ENCODE data around the gene SCN7A.

The SCN7A gene

GRCh38 chr2:166494140-166494624, at the start of gene SCN7A:
SCN7A (minus strand) TSS chr2:166494249; CDS start chr2:166477696, 16,553 bp downstream.
- peak; percentile 80 for DNase-seq

GRCh38 chr2:166539340-166540162, 45.5 kb upstream of the SCN7A start:
- Mint-ChIP-seq H3K4me3 (no peak overlapping the region), H3K27me3 (ENCODE audit: low read depth, poor library complexity) (peaks cover 11% of the 10 kb centered on the region), H3K4me1 (peaks cover 12% of the 10 kb centered on the region), H3K9me3 (no peaks in the 10 kb centered on the region), H3K36me3 (ENCODE audit: low read depth) (no peaks in the 10 kb centered on the region), H3K27ac (no peak overlapping the region)
- DNase-seq: peak; percentile 37
- TF ChIP-seq CTCF (IDR thresholded peaks at IDR 0.05): peak; percentile 81

More at GRCh38 chr2:166494140-166494624, at the start of gene SCN7A:
- peak within 1 kb of the TSS; percentile 79 for H3K4me3 Mint-ChIP-seq
- peaks cover 26% of the 10 kb centered on the region for H3K4me1 Mint-ChIP-seq
- TF ChIP-seq CTCF (IDR thresholded peaks at IDR 0.05): no peak
- no peaks in the 10 kb centered on the region for H3K36me3 Mint-ChIP-seq (ENCODE audit: low read depth)
- H3K27me3 Mint-ChIP-seq (ENCODE audit: low read depth, poor library complexity): peaks cover 15% of the 10 kb centered on the region
- H3K27ac Mint-ChIP-seq: no peak within 1 kb of the TSS
- no peaks in the 10 kb centered on the region for H3K9me3 Mint-ChIP-seq

- no peaks in the 10 kb centered on the region for H3K9me3 Mint-ChIP-seq
- peaks cover 15% of the 10 kb centered on the region for H3K27me3 Mint-ChIP-seq (ENCODE audit: low read depth, poor library complexity)
- H3K4me3 Mint-ChIP-seq: no peak overlapping the region
- TF ChIP-seq CTCF (IDR thresholded peaks at IDR 0.05): no peak
- peaks cover 12% of the 10 kb centered on the region for H3K4me1 Mint-ChIP-seq
- no peak overlapping the region for H3K27ac Mint-ChIP-seq
- no peak for DNase-seq
- H3K36me3 Mint-ChIP-seq (ENCODE audit: low read depth): no peaks in the 10 kb centered on the region
Observed at GRCh38 chr2:166536111-166536510, 42.1 kb upstream of the SCN7A start.

GRCh38 chr2:166521155-166521554, 27.1 kb upstream of the SCN7A start:
- Mint-ChIP-seq H3K27ac (no peak overlapping the region), H3K9me3 (no peaks in the 10 kb centered on the region), H3K27me3 (ENCODE audit: low read depth, poor library complexity) (peaks cover 5% of the 10 kb centered on the region), H3K4me1 (no peaks in the 10 kb centered on the region), H3K4me3 (no peak overlapping the region), H3K36me3 (ENCODE audit: low read depth) (no peaks in the 10 kb centered on the region)
- no peak for TF ChIP-seq CTCF (IDR thresholded peaks at IDR 0.05)
- DNase-seq: no peak

- H3K36me3 Mint-ChIP-seq (ENCODE audit: low read depth): no peaks in the 10 kb centered on the region
- H3K27me3 Mint-ChIP-seq (ENCODE audit: low read depth, poor library complexity): peaks cover 5% of the 10 kb centered on the region
- no peak for TF ChIP-seq CTCF (IDR thresholded peaks at IDR 0.05)
- no peak for DNase-seq
- H3K4me3 Mint-ChIP-seq: no peak overlapping the region
- H3K4me1 Mint-ChIP-seq: no peaks in the 10 kb centered on the region
- no peaks in the 10 kb centered on the region for H3K9me3 Mint-ChIP-seq
- no peak overlapping the region for H3K27ac Mint-ChIP-seq
Observed at GRCh38 chr2:166520604-166521003, 26.6 kb upstream of the SCN7A start.

Data from nephron progenitor cell (in vitro differentiated cells).